CD4-positive, alpha-beta T cell treated with Interleukin-4 for 1 hour (primary cell): ENCODE measurements around the gene KCNMA1.

ENCODE experiments used
- DNase-seq, 2 donors: peaks; one replicate each; pipeline ENCODE4 v3.0.0-alpha.2; 2020 to 2022

KCNMA1 gene

GRCh38 chr10:77164616-77165311 is 472.8 kb downstream of the KCNMA1 start:
- DNase-seq, result no peak

- DNase-seq, result no peak
Observed at GRCh38 chr10:77163670-77164348, 473.8 kb downstream of the KCNMA1 start.

- DNase-seq, result no peak
Observed at GRCh38 chr10:77162697-77163096, 474.9 kb downstream of the KCNMA1 start.

- no peak for DNase-seq
Observed at GRCh38 chr10:77160679-77161078, 476.9 kb downstream of the KCNMA1 start.

GRCh38 chr10:77159538-77160110 is 478.0 kb downstream of the KCNMA1 start:
- DNase-seq, result no peak

GRCh38 chr10:77158666-77159065 is 478.9 kb downstream of the KCNMA1 start:
- no peak for DNase-seq

GRCh38 chr10:77157248-77158019 is 480.2 kb downstream of the KCNMA1 start:
- no peak for DNase-seq

GRCh38 chr10:77156406-77156879 is 481.2 kb downstream of the KCNMA1 start:
- no peak for DNase-seq

- no peak for DNase-seq
Observed at GRCh38 chr10:77152256-77152655, 485.4 kb downstream of the KCNMA1 start.

GRCh38 chr10:77151408-77151807 is 486.2 kb downstream of the KCNMA1 start:
- no peak for DNase-seq

- DNase-seq, result no peak
Observed at GRCh38 chr10:77149706-77150105, 487.9 kb downstream of the KCNMA1 start.

GRCh38 chr10:77149001-77149400 is 488.6 kb downstream of the KCNMA1 start:
- DNase-seq, result no peak

GRCh38 chr10:77147871-77148270 is 489.7 kb downstream of the KCNMA1 start:
- no peak for DNase-seq

GRCh38 chr10:77146712-77147336 is 490.8 kb downstream of the KCNMA1 start:
- DNase-seq, result no peak

- no peak for DNase-seq
Observed at GRCh38 chr10:77144656-77145055, 493.0 kb downstream of the KCNMA1 start.

- no peak for DNase-seq
Observed at GRCh38 chr10:77139252-77140160, 498.1 kb downstream of the KCNMA1 start.

GRCh38 chr10:77138541-77138940 is 499.1 kb downstream of the KCNMA1 start:
- DNase-seq, result no peak

GRCh38 chr10:77135555-77135954 is 502.1 kb downstream of the KCNMA1 start:
- DNase-seq, result no peak

GRCh38 chr10:77131214-77131613 is 506.4 kb downstream of the KCNMA1 start:
- no peak for DNase-seq

- DNase-seq, result no peak
Observed at GRCh38 chr10:77127243-77127642, 510.4 kb downstream of the KCNMA1 start.

- DNase-seq, result no peak
Observed at GRCh38 chr10:77125231-77125630, 512.4 kb downstream of the KCNMA1 start.

- no peak for DNase-seq
Observed at GRCh38 chr10:77123330-77123729, 514.3 kb downstream of the KCNMA1 start.
